SK-N-SH (cell line): ENCODE measurements around the gene ZEB2.

Experiments
- TEAD4 ChIP-seq: IDR thresholded peaks from 2 replicates; pipeline ENCODE4 v1.4.0; 2012; ENCODE audit warnings: mild to moderate bottlenecking, borderline replicate concordance; ENCODE audit not compliant: insufficient read depth
- TF ChIP-seq, protein P1 (sequence below): IDR thresholded peaks from 2 replicates; pipeline ENCODE4 v1.4.0; 2012; ENCODE audit warnings: low read depth, borderline replicate concordance
- TF ChIP-seq, protein P2 (sequence below): fragments of 200-600 bp; sonication (generic); IDR thresholded peaks from 2 replicates; pipeline ENCODE4 v1.6.1; 2017; ENCODE audit warnings: antibody characterized with exemption, mild to moderate bottlenecking, moderate library complexity

DNA sequence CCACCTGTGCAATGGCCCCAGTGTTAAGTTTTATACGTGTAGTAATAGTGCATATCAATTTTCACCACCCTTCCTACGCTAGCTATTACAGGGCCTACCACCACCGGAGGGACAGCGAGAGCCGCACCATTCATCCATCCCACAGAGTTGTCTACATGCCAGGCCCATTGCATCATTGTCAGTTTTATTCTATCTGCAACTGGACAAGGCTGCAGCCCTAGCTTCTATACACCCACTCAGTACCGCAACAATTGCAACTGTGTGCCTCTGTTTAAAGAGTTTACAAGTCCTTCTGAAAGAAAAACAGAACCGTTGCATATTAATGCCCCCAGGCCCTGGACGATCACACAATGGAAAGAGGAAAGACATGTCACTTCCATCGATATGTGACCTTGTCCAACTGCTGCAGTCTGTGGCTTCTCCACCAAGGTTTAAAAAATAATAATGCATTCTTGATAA is 58.6 kb downstream of the ZEB2 start:
- TF ChIP-seq TEAD4 = no peak
- TF ChIP-seq, protein P1, sequence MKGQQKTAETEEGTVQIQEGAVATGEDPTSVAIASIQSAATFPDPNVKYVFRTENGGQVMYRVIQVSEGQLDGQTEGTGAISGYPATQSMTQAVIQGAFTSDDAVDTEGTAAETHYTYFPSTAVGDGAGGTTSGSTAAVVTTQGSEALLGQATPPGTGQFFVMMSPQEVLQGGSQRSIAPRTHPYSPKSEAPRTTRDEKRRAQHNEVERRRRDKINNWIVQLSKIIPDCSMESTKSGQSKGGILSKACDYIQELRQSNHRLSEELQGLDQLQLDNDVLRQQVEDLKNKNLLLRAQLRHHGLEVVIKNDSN = no peak
- TF ChIP-seq, protein P2, sequence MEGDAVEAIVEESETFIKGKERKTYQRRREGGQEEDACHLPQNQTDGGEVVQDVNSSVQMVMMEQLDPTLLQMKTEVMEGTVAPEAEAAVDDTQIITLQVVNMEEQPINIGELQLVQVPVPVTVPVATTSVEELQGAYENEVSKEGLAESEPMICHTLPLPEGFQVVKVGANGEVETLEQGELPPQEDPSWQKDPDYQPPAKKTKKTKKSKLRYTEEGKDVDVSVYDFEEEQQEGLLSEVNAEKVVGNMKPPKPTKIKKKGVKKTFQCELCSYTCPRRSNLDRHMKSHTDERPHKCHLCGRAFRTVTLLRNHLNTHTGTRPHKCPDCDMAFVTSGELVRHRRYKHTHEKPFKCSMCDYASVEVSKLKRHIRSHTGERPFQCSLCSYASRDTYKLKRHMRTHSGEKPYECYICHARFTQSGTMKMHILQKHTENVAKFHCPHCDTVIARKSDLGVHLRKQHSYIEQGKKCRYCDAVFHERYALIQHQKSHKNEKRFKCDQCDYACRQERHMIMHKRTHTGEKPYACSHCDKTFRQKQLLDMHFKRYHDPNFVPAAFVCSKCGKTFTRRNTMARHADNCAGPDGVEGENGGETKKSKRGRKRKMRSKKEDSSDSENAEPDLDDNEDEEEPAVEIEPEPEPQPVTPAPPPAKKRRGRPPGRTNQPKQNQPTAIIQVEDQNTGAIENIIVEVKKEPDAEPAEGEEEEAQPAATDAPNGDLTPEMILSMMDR = no peak
